ENCODE results near the gene RIMS3.

DNA sequence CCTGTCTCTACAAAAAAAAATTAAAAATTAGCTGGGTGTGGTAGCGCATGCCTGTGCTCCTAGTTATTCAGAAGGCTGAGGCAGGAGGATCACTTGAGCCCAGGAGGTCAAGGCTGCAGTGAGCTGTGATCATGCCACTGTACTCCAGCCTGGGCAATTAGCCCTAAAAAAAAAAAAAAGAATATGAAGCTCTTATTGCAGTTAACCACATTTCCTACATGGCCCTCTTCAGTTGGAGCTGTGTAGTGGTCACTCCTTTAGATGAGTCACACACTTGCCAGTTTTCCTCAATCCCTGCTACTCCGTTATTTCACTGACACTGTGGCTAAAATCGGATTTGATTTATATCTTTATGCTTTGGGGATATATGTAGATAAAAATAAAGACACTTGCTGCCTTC lies 37.8 kb upstream of the RIMS3 start:
- TF ChIP-seq, protein P1, sequence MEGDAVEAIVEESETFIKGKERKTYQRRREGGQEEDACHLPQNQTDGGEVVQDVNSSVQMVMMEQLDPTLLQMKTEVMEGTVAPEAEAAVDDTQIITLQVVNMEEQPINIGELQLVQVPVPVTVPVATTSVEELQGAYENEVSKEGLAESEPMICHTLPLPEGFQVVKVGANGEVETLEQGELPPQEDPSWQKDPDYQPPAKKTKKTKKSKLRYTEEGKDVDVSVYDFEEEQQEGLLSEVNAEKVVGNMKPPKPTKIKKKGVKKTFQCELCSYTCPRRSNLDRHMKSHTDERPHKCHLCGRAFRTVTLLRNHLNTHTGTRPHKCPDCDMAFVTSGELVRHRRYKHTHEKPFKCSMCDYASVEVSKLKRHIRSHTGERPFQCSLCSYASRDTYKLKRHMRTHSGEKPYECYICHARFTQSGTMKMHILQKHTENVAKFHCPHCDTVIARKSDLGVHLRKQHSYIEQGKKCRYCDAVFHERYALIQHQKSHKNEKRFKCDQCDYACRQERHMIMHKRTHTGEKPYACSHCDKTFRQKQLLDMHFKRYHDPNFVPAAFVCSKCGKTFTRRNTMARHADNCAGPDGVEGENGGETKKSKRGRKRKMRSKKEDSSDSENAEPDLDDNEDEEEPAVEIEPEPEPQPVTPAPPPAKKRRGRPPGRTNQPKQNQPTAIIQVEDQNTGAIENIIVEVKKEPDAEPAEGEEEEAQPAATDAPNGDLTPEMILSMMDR (IDR thresholded peaks at IDR 0.05 in 2 of 3, conservative IDR thresholded peaks at IDR 0.05 in 1 of 3; ENCODE audit: borderline replicate concordance in 1 of 3, insufficient read depth in 1 of 3, low read depth in 2 of 3, low read length in 2 of 3): no peak
- no peak for TF ChIP-seq POLR2AphosphoS5 (IDR thresholded peaks at IDR 0.05; ENCODE audit: low read depth, low read length)

Data from HCT116 (cell line).